Endothelial cell of umbilical vein (primary cell): ENCODE results near the gene ACSL4.

ENCODE experiments used
- FOS ChIP-seq: IDR thresholded peaks from 2 replicates; pipeline ENCODE4 v1.6.1; 2011; ENCODE audit warnings: mild to moderate bottlenecking, low read length, moderate library complexity, borderline replicate concordance; ENCODE audit not compliant: insufficient read depth
- MYC ChIP-seq: IDR thresholded peaks from one replicate; pipeline ENCODE4 v1.6.1; 2011; ENCODE audit warnings: mild to moderate bottlenecking, low read depth, low read length
- POLR2A ChIP-seq: IDR thresholded peaks from 2 replicates; pipeline ENCODE4 v1.6.1; 2012; ENCODE audit warnings: low read depth, mild to moderate bottlenecking, control low read depth, low read length
- POLR2AphosphoS5 ChIP-seq: IDR thresholded peaks from 2 replicates; pipeline ENCODE4 v1.6.1; 2012; ENCODE audit warnings: low read depth, mild to moderate bottlenecking, control low read depth, low read length, moderate library complexity; ENCODE audit not compliant: insufficient read depth

DNA sequence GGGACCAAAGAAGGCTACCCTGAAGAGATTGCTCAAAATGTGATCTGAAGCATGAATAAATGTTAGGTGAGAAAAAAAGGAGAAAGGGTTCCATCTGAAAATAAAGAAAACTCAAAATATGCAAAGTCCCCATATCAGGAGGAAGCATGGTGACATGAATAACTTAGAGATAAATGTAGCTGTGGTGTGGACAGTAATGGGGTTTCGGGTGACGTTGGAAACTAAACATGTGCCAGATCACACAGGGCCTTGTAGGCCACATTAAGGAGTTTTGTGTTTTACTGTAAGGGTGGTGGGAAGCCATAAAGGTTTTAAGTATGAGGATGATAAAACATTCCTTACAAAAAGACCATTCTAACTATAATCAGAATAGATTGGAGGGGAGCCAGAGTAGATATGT is 40.3 kb upstream of the ACSL4 start:
- TF ChIP-seq FOS (no peak), POLR2A (no peak), POLR2AphosphoS5 (no peak), MYC (no peak)
